ENCODE measurements around the gene SALL1. TPM values are rescaled to one million over a fixed set of nuclear protein-coding genes. Genes with fewer than 3 reads are reported as not detected.

The SALL1 gene
- total and polyA plus RNA-seq, 2 of the 13 experiments (the other 11 are each of a cell fraction or from before 2014, with no cell fraction given): 6.6 to 12.3 TPM

DNA sequence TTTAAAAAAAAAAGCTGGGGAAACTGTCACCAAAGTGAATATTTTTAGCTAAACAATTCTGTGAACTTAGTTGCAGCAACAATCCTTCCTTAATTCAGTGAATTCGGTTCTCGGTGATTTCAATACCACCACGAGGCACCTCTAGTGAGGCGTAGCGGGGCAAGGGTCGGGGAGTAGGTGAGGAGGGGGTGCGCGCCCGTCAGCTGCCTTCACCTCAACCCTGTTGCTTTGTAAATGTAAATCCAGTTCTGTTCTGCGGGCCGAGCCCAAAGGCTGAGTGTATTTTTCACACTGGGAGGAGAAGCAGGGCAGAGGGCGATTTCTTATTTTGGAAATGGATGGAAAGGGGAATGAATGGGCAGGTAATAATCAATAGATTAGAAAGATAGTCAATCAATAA, 17.4 kb downstream of the SALL1 start (continued):
- TF ChIP-seq, protein P1, sequence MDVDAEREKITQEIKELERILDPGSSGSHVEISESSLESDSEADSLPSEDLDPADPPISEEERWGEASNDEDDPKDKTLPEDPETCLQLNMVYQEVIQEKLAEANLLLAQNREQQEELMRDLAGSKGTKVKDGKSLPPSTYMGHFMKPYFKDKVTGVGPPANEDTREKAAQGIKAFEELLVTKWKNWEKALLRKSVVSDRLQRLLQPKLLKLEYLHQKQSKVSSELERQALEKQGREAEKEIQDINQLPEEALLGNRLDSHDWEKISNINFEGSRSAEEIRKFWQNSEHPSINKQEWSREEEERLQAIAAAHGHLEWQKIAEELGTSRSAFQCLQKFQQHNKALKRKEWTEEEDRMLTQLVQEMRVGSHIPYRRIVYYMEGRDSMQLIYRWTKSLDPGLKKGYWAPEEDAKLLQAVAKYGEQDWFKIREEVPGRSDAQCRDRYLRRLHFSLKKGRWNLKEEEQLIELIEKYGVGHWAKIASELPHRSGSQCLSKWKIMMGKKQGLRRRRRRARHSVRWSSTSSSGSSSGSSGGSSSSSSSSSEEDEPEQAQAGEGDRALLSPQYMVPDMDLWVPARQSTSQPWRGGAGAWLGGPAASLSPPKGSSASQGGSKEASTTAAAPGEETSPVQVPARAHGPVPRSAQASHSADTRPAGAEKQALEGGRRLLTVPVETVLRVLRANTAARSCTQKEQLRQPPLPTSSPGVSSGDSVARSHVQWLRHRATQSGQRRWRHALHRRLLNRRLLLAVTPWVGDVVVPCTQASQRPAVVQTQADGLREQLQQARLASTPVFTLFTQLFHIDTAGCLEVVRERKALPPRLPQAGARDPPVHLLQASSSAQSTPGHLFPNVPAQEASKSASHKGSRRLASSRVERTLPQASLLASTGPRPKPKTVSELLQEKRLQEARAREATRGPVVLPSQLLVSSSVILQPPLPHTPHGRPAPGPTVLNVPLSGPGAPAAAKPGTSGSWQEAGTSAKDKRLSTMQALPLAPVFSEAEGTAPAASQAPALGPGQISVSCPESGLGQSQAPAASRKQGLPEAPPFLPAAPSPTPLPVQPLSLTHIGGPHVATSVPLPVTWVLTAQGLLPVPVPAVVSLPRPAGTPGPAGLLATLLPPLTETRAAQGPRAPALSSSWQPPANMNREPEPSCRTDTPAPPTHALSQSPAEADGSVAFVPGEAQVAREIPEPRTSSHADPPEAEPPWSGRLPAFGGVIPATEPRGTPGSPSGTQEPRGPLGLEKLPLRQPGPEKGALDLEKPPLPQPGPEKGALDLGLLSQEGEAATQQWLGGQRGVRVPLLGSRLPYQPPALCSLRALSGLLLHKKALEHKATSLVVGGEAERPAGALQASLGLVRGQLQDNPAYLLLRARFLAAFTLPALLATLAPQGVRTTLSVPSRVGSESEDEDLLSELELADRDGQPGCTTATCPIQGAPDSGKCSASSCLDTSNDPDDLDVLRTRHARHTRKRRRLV (CRISPR knock-in tag; IDR thresholded peaks at IDR 0.05): no peak
- TF ChIP-seq, protein P2, sequence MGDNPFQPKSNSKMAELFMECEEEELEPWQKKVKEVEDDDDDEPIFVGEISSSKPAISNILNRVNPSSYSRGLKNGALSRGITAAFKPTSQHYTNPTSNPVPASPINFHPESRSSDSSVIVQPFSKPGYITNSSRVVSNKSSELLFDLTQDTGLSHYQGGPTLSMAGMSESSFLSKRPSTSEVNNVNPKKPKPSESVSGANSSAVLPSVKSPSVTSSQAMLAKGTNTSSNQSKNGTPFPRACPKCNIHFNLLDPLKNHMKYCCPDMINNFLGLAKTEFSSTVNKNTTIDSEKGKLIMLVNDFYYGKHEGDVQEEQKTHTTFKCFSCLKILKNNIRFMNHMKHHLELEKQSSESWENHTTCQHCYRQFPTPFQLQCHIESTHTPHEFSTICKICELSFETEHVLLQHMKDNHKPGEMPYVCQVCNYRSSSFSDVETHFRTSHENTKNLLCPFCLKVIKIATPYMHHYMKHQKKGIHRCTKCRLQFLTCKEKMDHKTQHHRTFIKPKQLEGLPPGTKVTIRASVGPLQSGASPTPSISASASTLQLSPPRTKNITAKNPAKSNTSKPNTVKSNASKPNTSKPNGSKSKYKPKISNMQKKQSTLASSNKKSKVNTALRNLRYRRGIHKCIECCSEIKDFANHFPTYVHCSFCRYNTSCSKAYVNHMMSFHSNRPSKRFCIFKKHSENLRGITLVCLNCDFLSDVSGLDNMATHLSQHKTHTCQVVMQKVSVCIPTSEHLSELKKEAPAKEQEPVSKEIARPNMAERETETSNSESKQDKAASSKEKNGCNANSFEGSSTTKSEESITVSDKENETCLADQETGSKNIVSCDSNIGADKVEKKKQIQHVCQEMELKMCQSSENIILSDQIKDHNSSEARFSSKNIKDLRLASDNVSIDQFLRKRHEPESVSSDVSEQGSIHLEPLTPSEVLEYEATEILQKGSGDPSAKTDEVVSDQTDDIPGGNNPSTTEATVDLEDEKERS (CRISPR knock-in tag; IDR thresholded peaks at IDR 0.05): no peak

DNA sequence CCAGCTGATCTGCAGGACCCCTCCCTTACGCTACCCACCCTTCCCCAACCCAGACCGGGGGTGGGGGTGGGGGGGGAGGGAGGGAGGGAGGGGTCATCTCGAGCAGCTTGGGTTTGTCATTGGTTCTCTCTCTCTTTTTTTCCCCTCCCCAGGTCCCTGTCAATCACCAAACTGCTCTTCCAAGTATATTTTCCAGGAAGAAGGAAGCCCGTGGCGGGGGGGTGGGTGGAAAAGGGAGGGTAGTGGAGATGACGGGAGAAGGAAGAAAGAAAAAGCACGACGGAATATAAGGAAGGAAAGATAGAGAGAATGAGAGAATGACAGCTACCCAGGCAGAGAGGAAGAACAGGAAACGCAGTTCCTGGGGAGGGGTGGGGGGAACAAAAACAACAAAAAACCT, 17.9 kb downstream of the SALL1 start:
- BruUV-seq (replicated peaks): no TSS peak
- no peak overlapping the region for H3K4me3 ChIP-seq (replicated peaks in 1 of 3; ENCODE audit: insufficient read depth in 1 of 3, low read depth in 2 of 3, low read length in 3 of 3)
- H3K36me3 ChIP-seq (replicated peaks in 1 of 2; ENCODE audit: control insufficient read depth in 1 of 2, insufficient read depth in 2 of 2, low read length in 2 of 2): peaks cover 0 to 13% of the 10 kb centered on the region in 2 experiments; a peak in 4 of 5 replicates
- ChIA-PET POLR2A (interaction anchor here (1.3 kb wide), 1 partner anchor 13 kb away, joined by 3 read pairs; no protein-coding TSS in a partner anchor), CTCF (ENCODE audit: low intra/inter-chr PET ratio, low total read pairs) (no interaction called here)
- H3K79me2 ChIP-seq (ENCODE audit: insufficient read depth, low read length): no peaks in the 10 kb centered on the region
- in situ Hi-C loops (cut with HindIII; ENCODE audit: extremely low pct_ligation_motif_present, low pct_unique_long_range_greater_than_20kb): no loop called here
- no peak overlapping the region for H2AFZ ChIP-seq (ENCODE audit: low read length)
- peaks cover 39% of the 10 kb centered on the region for H3K4me1 ChIP-seq (ENCODE audit: insufficient read depth, low read length)
- no peaks in the 10 kb centered on the region for H3K27me3 ChIP-seq (ENCODE audit: control insufficient read depth in 1 of 2, insufficient read depth in 2 of 2, low read length in 2 of 2)
- ATAC-seq: no peak
- H3K9ac ChIP-seq (ENCODE audit: insufficient read depth, low read depth, low read length): no peak overlapping the region
- H4K20me1 ChIP-seq (ENCODE audit: insufficient read depth, low read length): no peaks in the 10 kb centered on the region
- WGBS (ENCODE audit: low lambda C conversion rate): 78% methylated on average over 9 of the region's 9 CpGs
- H3K4me2 ChIP-seq (ENCODE audit: low read depth, low read length): no peak overlapping the region
- no peak overlapping the region for H3K27ac ChIP-seq (ENCODE audit: extremely low read length, insufficient read depth, low read length)
- no peak for FAIRE-seq
- intact Hi-C loops (cut with micrococcal nuclease; ENCODE audit: unreplicated experiment): no loop called here
- no peaks in the 10 kb centered on the region for H3K9me3 ChIP-seq (ENCODE audit: low read length)
- DNase-seq (ENCODE audit: low spot score): no peak
- TF ChIP-seq NFKBIZ (CRISPR knock-in tag; IDR thresholded peaks at IDR 0.05) (no peak), FOXA1 (IDR thresholded peaks at IDR 0.05) (no peak), FOXA1 (CRISPR knock-in tag; IDR thresholded peaks at IDR 0.05) (no peak), TBX3 (IDR thresholded peaks at IDR 0.05; ENCODE audit: borderline replicate concordance) (no peak), ZNF382 (CRISPR knock-in tag; IDR thresholded peaks at IDR 0.05; ENCODE audit: borderline replicate concordance) (no peak), GZF1 (CRISPR knock-in tag; IDR thresholded peaks at IDR 0.05) (no peak), TBX2 (CRISPR knock-in tag; IDR thresholded peaks at IDR 0.05; ENCODE audit: borderline replicate concordance) (no peak)

All from HepG2 (cell line).